Endothelial cell of umbilical vein (primary cell): ENCODE results near the gene LRRN3.

Source experiments
- CTCF ChIP-seq, 2 donors: IDR thresholded peaks; 1 replicate in 1 of 2; 2 replicates in 1 of 2; pipeline ENCODE4 v1.5.1; 2011; ENCODE audit warnings: low read length in 2 of 2, mild to moderate bottlenecking in 2 of 2, moderate library complexity in 2 of 2, control low read depth in 1 of 2, inconsistent platforms in 1 of 2, low read depth in 1 of 2; ENCODE audit not compliant: insufficient read depth in 1 of 2; ENCODE audit errors: extremely low read depth in 1 of 2
- EZH2 ChIP-seq: IDR thresholded peaks from 2 replicates; pipeline ENCODE4 v1.6.1; 2012; ENCODE audit warnings: borderline replicate concordance, low read depth, mild to moderate bottlenecking, moderate library complexity, low read length, inconsistent platforms; ENCODE audit not compliant: severe bottlenecking
- FOS ChIP-seq: IDR thresholded peaks from 2 replicates; pipeline ENCODE4 v1.6.1; 2011; ENCODE audit warnings: mild to moderate bottlenecking, low read length, moderate library complexity, borderline replicate concordance; ENCODE audit not compliant: insufficient read depth
- GATA2 ChIP-seq: IDR thresholded peaks from 2 replicates; pipeline ENCODE4 v1.7.0; 2011; ENCODE audit warnings: low read depth, mild to moderate bottlenecking, moderate library complexity, mixed read lengths, low read length; ENCODE audit not compliant: insufficient read length, insufficient read depth
- MAX ChIP-seq: IDR thresholded peaks from 2 replicates; pipeline ENCODE4 v1.6.1; 2011; ENCODE audit not compliant: insufficient read depth, insufficient read length
- MYC ChIP-seq: IDR thresholded peaks from one replicate; pipeline ENCODE4 v1.6.1; 2011; ENCODE audit warnings: mild to moderate bottlenecking, low read depth, low read length
- POLR2A ChIP-seq: IDR thresholded peaks from 2 replicates; pipeline ENCODE4 v1.6.1; 2012; ENCODE audit warnings: low read depth, mild to moderate bottlenecking, control low read depth, low read length
- POLR2AphosphoS5 ChIP-seq: IDR thresholded peaks from 2 replicates; pipeline ENCODE4 v1.6.1; 2012; ENCODE audit warnings: low read depth, mild to moderate bottlenecking, control low read depth, low read length, moderate library complexity; ENCODE audit not compliant: insufficient read depth

GRCh38 chr7:111115966-111116365 lies 25.0 kb downstream of the LRRN3 start:
- TF ChIP-seq MYC: no peak
- no peak for TF ChIP-seq POLR2AphosphoS5
- TF ChIP-seq CTCF (IDR thresholded peaks at IDR 0.05; ENCODE audit: extremely low read depth in 1 of 2, insufficient read depth in 1 of 2, low read depth in 1 of 2, low read length in 2 of 2): no peak
- TF ChIP-seq POLR2A: no peak
- no peak for TF ChIP-seq GATA2
- TF ChIP-seq EZH2: no peak
- no peak for TF ChIP-seq MAX
- TF ChIP-seq FOS: no peak
